HCT116 (cell line): ENCODE results near the gene FHDC1.

Source experiments
- ATF3 ChIP-seq: IDR thresholded peaks from 2 replicates; pipeline ENCODE4 v1.6.1; 2012
- CEBPB ChIP-seq: IDR thresholded peaks from 2 replicates; pipeline ENCODE4 v1.6.1; 2012; ENCODE audit warnings: low read depth
- EZH2 ChIP-seq: fragments of 200-600 bp; sonication (generic); IDR thresholded peaks from 2 replicates; pipeline ENCODE4 v1.6.1; 2017; ENCODE audit warnings: antibody characterized with exemption, mixed run types
- FOSL1 ChIP-seq: IDR thresholded peaks from 2 replicates; pipeline ENCODE4 v1.6.1; 2012; ENCODE audit warnings: low read depth
- JUND ChIP-seq: IDR thresholded peaks from 2 replicates; pipeline ENCODE4 v1.6.1; 2012
- POLR2A ChIP-seq: IDR thresholded peaks from 2 replicates; pipeline ENCODE4 v1.7.0; 2011; ENCODE audit warnings: borderline replicate concordance; ENCODE audit not compliant: insufficient read depth, insufficient read length; ENCODE audit errors: extremely low read depth
- POLR2AphosphoS5 ChIP-seq: IDR thresholded peaks from 2 replicates; pipeline ENCODE4 v1.6.1; 2011; ENCODE audit warnings: mild to moderate bottlenecking, low read depth, low read length, moderate library complexity
- SIN3A ChIP-seq: IDR thresholded peaks from 2 replicates; pipeline ENCODE4 v1.6.1; 2012; ENCODE audit warnings: low read depth
- YY1 ChIP-seq: IDR thresholded peaks from 2 replicates; pipeline ENCODE4 v1.6.1; 2011; ENCODE audit warnings: low read length, low read depth, moderate library complexity, mild to moderate bottlenecking; ENCODE audit not compliant: insufficient replicate concordance; ENCODE audit errors: extremely low read depth
- ZNF274 ChIP-seq: fragments of 200-500 bp; sonication (Bioruptor generic); IDR thresholded peaks from 2 replicates; pipeline ENCODE4 v1.6.1; 2014; ENCODE audit warnings: mild to moderate bottlenecking, low read depth, low read length, inconsistent platforms
- TF ChIP-seq, protein P1 (sequence below), 3 experiments: fragments of 200-600 bp in 1 of 3; sonication (generic) in 1 of 3; IDR thresholded peaks in 2 of 3; conservative IDR thresholded peaks in 1 of 3; 2 replicates each; pipeline ENCODE4 v1.5.1; 2012 to 2017; ENCODE audit warnings: low read depth in 2 of 3, low read length in 2 of 3, antibody characterized with exemption in 1 of 3, borderline replicate concordance in 1 of 3, control low read depth in 1 of 3, mild to moderate bottlenecking in 1 of 3, mixed read lengths in 1 of 3, mixed run types in 1 of 3, moderate library complexity in 1 of 3; ENCODE audit not compliant: insufficient read depth in 1 of 3
- TF ChIP-seq, protein P2 (sequence below): IDR thresholded peaks from 2 replicates; pipeline ENCODE4 v1.6.1; 2011; ENCODE audit warnings: mild to moderate bottlenecking, low read length, moderate library complexity; ENCODE audit not compliant: insufficient replicate concordance; ENCODE audit errors: extremely low read depth
- TF ChIP-seq, protein P3 (sequence below): IDR thresholded peaks from 2 replicates; pipeline ENCODE4 v1.6.1; 2012

- no peak for TF ChIP-seq POLR2A
- no peak for TF ChIP-seq EZH2
- TF ChIP-seq, protein P1, sequence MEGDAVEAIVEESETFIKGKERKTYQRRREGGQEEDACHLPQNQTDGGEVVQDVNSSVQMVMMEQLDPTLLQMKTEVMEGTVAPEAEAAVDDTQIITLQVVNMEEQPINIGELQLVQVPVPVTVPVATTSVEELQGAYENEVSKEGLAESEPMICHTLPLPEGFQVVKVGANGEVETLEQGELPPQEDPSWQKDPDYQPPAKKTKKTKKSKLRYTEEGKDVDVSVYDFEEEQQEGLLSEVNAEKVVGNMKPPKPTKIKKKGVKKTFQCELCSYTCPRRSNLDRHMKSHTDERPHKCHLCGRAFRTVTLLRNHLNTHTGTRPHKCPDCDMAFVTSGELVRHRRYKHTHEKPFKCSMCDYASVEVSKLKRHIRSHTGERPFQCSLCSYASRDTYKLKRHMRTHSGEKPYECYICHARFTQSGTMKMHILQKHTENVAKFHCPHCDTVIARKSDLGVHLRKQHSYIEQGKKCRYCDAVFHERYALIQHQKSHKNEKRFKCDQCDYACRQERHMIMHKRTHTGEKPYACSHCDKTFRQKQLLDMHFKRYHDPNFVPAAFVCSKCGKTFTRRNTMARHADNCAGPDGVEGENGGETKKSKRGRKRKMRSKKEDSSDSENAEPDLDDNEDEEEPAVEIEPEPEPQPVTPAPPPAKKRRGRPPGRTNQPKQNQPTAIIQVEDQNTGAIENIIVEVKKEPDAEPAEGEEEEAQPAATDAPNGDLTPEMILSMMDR (IDR thresholded peaks at IDR 0.05 in 2 of 3, conservative IDR thresholded peaks at IDR 0.05 in 1 of 3; ENCODE audit: borderline replicate concordance in 1 of 3, insufficient read depth in 1 of 3, low read depth in 2 of 3, low read length in 2 of 3): no peak
- TF ChIP-seq JUND: no peak
- TF ChIP-seq POLR2AphosphoS5: no peak
- no peak for TF ChIP-seq SIN3A
- no peak for TF ChIP-seq YY1
- TF ChIP-seq FOSL1: no peak
- no peak for TF ChIP-seq ATF3
- no peak for TF ChIP-seq CEBPB
- TF ChIP-seq, protein P2, sequence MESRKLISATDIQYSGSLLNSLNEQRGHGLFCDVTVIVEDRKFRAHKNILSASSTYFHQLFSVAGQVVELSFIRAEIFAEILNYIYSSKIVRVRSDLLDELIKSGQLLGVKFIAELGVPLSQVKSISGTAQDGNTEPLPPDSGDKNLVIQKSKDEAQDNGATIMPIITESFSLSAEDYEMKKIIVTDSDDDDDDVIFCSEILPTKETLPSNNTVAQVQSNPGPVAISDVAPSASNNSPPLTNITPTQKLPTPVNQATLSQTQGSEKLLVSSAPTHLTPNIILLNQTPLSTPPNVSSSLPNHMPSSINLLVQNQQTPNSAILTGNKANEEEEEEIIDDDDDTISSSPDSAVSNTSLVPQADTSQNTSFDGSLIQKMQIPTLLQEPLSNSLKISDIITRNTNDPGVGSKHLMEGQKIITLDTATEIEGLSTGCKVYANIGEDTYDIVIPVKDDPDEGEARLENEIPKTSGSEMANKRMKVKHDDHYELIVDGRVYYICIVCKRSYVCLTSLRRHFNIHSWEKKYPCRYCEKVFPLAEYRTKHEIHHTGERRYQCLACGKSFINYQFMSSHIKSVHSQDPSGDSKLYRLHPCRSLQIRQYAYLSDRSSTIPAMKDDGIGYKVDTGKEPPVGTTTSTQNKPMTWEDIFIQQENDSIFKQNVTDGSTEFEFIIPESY: no peak
- TF ChIP-seq, protein P3, sequence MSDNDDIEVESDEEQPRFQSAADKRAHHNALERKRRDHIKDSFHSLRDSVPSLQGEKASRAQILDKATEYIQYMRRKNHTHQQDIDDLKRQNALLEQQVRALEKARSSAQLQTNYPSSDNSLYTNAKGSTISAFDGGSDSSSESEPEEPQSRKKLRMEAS: no peak
- TF ChIP-seq ZNF274: no peak
These were observed 4.3 kb downstream of the FHDC1 start for GRCh38 chr4:152940461-152940860.
